K562 treated with DMSO at 1 percent for 48 hours (cell line): ENCODE measurements around the gene RNF113A. TPM values are rescaled to one million over a fixed set of nuclear protein-coding genes. Genes with fewer than 3 reads are reported as not detected.

Source experiments
- total RNA-seq: library from RNA; unstranded; fragments of 300-600 nt; gene quantifications from 2 replicates; pipeline ENCODE4 v1.2.3, GENCODE V29; 2022; ENCODE audit warnings: low replicate concordance; ENCODE audit errors: extremely low read depth

The RNF113A gene
- not detected in 2 replicates for total RNA-seq

DNA sequence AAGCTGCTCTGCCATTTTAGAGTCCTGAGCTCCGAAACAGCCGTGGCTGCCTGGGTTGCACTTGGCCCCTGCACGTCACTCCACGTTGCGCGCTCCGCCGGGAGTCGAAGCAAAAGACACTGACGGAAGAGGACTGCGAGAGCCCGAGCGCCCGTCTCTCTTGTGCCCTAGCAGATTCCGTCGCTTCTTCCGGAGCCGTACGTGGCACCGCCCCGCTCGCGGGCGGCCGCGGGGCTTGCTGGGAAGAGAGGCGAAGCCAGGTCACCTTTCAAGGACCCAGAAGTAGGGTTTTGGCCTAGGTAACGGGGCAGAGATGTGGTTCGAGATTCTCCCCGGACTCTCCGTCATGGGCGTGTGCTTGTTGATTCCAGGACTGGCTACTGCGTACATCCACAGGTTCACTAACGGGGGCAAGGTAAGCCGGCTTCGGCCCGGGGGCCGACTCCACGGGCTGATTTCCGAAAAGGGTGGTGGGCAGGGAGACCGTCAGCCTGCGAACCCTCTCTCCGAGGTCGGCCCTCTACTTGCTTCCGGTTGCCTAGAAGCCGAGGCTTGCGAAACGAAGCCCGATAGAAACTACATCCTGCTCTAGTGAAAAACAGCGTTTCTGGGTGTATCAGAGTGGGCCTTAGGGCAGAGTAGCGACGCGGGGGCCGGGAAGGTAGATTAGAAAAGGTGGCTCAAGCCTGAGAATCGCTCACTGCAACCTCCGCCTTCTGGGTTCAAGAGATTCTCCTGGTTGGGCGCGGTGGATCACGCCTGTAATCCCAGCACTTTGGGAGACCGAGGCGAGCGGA lies at the start of gene RNF113A, which contains the start of gene NDUFA1:
Gene RNF113A (minus strand): TSS at position 135 of the 797 bp plus-strand sequence. CDS start 120 bp downstream, at position 15.
Gene NDUFA1 (plus strand): TSS at position 234 of the 797 bp plus-strand sequence. CDS start 80 bp downstream, at position 314.

DNA sequence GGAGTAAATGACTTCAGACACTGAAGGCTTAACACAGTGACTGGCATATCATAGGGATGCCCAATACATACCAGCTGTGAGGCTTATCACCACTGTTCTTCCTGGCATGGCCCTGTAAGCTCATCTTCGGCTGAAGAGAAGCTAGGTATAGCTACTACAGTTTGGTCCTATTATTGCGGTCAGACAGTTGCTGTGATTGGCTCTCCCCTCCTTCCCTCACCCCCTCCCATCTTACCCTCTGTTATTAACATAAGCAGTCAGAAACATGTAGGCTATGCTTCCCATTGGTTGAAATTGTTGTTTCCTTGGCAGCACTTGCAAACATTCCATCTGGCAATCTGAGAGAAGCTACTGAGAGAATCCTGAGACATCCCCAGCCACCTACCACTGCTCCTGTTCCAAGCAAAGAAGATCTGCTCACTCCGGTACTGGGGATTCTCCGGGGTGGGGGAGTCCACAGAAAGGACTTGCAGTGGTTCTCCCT lies 24.4 kb upstream of the RNF113A start, which contains the start of gene AKAP14:
Gene AKAP14 (plus strand): TSS at position 51 of the 484 bp plus-strand sequence. CDS start 7,331 bp downstream, outside the sequence.

DNA sequence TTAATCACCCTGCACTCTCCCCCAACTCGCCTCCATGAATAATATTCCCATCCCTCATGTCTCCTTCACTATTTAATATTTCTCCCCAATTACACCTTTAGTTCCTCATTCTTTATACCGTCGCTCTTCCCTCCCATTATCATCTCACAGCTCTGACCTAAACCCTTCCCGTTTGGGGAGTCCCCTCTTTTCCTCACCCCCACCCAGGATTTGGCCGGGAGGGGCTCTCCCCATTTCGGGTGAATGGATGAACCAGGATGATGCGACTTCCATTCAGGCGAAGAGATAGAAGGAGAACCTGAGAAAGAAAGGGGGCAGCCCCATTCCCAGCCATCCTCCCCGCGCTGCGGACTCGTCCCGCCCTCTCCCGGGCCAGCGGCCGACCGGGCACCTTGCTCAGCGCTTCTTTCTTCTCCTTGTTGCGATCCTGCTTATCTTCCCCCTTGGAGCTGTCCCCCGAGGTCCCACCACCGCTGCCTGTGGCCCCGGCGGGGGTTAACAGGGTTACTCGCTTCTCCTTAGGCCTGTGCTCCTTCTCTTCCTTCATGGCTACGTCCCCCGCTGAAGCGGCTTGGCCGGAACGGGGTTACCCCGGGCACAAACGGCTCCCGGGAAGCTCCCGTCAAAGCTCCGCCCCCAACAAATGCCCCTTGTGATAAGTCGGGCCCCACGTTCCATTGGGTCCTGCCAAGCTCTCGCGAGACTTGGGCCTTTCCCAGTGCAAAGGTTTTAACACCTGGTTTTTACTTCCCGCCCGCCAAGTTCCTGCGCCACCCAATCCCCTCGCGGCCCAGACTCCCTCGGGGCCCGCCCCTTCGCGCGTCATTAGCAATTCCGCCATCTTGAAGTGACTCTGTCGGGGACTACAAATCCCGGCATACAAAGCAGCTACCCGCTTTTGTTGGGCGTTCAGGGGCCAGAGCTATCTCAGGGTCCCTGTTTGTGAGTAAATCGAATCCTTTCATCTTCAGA lies 18.9 kb downstream of the RNF113A start, which contains the start of gene UPF3B:
Gene UPF3B (minus strand): TSS at position 582 of the 972 bp plus-strand sequence. CDS start 35 bp downstream, at position 547.

Other genes starting within 250 kb of the RNF113A start
- not detected in 2 replicates for gene SEPTIN6, start 178.6 kb downstream of the RNF113A start, total RNA-seq
- gene SOWAHD, start 113.1 kb downstream of the RNF113A start, total RNA-seq: not detected in 2 replicates
- gene RPL39, start 80.1 kb downstream of the RNF113A start, total RNA-seq: 3,921 TPM in 1 of 2 replicates, not detected in the other
- gene UPF3B, start 18.8 kb downstream of the RNF113A start, total RNA-seq: not detected in 2 replicates
- not detected in 2 replicates for gene NDUFA1, start 99 bp upstream of the RNF113A start, total RNA-seq
- gene AKAP14, start 24.2 kb upstream of the RNF113A start, total RNA-seq: not detected in 2 replicates
- gene NKAP, start 72.0 kb upstream of the RNF113A start, total RNA-seq: not detected in 2 replicates
- not detected in 2 replicates for gene RHOXF2B, start 206.0 kb upstream of the RNF113A start, total RNA-seq
- not detected in 2 replicates for gene RHOXF1, start 244.2 kb upstream of the RNF113A start, total RNA-seq